GM19240 (cell line): ENCODE results near the gene ZNF827.

Source experiments
- DNase-seq: peaks from one replicate; pipeline ENCODE4 v3.0.0; 2011; ENCODE audit warnings: low spot score; ENCODE audit not compliant: insufficient read length

The ZNF827 gene

DNA sequence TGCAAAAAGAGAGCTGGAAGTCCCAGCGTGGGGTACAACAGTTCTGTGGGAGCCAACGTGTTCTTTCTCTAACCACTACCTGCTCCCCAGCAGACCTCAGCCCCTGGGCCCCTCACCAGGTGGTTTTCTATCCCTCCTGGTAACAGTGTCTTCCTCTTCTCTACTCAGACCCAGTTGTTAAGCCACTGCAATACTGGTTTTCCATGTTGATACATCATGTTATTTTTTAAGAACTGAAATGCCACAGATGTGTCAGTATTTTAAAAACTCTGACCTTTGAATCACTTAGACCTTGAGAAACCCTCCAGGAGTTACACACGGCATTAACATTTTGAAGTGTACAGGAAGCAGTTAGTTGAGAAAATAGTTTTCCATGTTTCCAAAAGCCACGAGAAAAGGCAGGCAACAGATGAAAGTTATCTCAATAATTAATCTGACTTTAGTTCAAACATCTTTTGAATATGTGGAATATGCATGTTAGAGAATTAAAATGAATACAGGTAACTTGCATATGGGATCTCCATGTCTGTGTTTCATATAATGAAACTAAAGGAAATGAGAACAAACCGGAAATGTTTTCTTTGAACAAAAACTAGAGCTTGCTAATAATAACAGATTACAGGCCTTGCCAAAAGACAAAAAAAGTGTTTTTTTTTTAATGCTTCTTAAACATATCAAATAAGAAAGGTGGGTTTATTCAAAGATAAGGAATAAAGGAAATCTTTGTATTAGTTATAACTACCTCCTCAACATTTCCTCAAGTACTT lies 108.8 kb downstream of the ZNF827 start:
- no peak for DNase-seq

DNA sequence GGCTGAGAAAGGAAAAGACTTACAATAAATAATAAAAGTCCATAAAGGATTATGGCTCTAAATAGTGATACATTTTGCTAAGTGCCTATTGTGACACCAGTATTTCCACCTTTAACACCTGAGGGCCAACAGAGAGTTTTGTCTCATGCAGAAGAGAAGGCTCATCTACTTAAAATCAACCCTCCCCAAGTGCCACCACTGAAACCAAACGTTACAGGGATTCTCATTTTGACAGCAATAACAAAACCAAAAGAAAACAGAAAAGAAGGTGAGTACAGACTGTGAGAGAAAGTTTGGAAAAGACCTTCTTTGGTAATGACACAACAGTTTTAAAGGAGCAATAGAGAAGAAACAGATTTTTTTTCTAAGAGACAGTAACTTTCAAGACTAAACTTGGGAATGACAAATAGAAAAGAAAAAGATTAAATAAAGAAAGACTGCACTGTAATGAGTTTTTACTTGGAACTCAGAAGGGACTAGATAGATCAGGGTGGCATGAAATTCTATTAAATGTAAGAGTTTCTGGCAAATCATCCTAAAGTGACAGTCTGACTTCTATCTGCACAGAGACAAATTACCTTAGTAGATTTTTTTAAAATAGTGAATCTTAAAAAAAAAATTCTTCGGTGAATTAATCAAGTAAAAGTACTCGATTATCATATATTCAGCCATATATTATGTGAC lies 109.7 kb downstream of the ZNF827 start:
- no peak for DNase-seq

DNA sequence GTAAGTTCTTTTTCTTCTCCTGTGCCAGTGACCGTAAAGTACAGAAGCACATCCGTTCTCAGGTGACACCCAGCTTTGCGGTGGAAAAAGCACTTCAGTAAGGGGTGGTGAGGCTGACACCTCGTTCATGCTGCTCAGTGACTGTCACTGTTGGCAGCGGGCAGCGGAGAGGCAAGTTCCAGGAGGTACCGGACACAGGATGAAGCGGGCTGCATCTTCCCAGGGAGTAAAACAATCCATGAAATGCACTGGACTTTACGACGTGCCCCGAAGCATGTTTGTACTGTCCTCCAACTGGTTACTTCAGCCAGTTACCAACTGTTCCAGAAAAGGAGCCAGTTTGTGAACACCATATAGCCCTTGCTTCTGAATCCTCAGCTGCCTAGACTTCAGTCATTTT lies 110.7 kb downstream of the ZNF827 start:
- DNase-seq: no peak

DNA sequence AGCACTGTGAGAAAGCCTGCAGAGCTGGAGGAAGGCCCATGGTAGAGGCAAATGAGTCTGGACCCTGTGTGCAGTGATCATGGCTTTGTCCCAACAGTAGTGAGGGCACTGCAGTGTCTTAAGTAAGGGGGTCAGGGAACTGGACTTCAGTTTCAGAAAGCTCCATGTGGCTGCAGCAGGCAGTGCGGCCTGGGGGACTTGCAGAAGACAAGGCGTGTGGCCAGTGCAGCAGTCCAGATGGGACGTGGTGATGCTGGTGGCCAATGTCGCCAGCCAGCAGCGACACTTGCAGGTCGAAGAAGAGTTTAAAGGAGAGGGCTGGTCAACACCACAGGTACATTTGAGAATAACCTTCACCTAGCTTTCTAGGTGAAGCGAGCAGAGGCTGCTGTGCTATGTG lies 113.4 kb downstream of the ZNF827 start:
- DNase-seq: no peak

DNA sequence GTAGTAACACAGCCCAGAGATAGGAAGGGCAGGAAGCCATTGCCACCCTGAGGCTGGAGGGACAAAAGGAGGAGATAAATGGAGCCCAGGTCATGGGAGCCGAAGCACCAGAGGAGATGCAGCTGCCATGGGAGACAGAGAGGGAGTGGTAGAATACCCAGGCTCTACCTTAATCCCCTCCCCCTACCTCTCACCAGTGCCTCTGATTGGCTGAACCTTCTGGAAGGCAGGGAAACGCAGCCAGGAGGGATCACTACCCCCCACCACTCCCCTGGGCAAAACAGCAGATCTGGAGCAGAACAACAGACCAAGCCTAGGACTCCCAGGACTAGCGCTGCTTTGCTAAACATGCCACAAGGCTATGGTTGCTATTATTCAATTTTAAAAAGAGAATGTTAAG lies 114.2 kb downstream of the ZNF827 start:
- DNase-seq: no peak

DNA sequence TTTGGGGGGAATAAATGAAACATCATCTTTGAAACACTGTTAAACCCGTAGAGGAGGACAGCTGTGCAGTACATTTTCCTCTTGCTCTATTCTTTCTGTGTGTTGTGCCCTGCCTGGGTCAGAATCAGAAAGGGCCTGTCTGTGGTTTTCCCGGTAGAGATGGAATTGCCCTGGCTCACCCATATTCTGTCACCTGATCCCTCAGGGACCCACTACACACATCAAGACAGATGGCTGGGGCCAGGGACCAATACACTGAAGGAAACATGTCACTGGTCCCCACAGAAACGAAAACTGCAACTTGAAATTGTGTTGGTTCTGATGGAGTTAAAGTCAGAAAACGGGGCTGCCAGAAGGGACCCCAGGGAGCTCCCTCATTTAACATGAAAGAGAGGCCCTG lies 114.9 kb downstream of the ZNF827 start:
- no peak for DNase-seq

DNA sequence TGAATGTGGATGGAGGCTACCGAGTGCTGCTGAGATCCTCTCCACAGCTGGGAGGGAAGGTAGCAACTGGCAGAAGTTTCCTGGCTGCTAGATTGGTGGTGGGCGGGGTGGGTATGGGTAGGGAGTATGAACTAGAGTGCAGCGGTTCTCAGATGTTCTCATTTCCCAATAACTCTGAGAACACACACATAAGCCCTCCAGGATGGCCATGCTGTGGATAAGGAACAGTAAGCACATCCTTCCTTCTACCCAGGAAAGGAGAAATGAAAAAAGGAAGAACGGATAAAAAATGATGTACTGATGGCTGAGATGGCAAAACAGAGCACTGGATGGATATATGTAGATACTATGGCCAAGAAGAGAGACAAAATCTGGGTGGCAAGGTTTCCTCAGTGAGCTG lies 116.0 kb downstream of the ZNF827 start:
- no peak for DNase-seq

DNA sequence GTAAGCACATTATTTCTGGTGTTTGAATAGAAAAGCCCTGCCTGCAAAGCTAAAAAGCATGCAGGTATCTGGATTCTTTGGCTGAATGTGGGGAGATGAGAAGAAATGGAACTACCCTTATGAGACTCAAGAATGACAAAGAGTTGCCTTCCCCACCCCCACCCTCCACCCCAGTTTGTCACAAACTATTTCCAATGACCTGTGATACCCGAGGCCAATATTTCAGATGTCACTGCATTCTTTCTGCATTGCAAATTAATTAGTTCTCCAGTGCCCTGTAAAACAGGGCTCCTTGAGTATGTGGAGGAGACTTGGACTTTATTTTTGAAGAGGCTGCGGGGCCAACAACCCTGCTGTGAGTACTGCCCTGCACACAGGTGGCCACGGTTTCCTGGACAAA lies 116.4 kb downstream of the ZNF827 start:
- DNase-seq: no peak

DNA sequence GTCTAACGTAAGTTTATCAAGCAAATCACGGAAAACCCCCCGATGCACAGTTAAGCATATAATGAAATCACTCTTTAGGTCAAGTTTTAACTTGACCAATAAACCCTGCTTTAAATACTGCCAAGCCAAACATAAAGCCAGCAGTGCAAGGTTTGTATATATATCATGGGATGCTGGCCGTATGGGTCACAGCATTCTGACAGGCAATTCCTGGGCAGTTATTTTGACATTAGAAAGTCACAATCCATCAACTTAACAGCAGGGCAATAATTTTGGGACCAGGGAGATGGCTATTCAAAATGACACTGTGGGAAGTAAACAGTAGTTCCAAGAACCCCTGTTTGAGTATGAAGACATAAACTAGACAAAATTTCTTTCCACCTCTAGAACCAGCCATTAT lies 116.9 kb downstream of the ZNF827 start:
- no peak for DNase-seq

DNA sequence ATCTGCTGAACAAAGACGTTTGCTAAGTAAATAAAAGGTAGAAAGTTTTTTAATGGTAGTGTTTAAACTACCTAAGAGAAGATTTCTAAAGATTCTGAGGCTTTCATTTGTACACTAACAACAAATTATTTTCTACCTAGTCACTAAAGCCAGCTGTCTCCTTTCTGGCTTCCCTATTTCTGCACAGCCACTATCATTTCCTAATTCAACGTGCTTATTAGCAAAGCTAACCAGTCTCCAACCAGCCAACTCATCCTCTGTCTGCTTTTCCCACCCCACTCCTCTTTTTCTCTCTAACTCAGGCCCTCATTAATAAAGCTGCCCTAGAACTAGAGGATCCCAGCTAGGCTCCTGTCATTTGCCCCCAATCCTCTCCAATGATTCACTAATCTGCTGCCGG lies 118.2 kb downstream of the ZNF827 start:
- no peak for DNase-seq

DNA sequence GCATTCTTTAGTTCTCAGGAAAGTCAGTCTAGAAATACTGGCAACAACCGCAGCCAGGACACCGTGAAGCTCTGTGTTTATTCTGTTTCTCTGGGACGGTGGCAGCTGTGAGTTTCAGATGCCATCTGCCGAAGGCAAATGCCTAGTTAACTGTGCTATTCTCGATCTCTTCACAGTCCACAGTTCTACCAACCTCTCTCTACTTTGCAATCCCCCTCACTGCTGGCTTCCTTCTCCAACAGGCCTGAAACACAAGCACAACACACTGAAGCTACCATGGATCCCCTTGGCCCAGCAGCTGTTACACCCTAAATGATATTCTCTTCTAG lies 118.8 kb downstream of the ZNF827 start:
- DNase-seq: no peak

DNA sequence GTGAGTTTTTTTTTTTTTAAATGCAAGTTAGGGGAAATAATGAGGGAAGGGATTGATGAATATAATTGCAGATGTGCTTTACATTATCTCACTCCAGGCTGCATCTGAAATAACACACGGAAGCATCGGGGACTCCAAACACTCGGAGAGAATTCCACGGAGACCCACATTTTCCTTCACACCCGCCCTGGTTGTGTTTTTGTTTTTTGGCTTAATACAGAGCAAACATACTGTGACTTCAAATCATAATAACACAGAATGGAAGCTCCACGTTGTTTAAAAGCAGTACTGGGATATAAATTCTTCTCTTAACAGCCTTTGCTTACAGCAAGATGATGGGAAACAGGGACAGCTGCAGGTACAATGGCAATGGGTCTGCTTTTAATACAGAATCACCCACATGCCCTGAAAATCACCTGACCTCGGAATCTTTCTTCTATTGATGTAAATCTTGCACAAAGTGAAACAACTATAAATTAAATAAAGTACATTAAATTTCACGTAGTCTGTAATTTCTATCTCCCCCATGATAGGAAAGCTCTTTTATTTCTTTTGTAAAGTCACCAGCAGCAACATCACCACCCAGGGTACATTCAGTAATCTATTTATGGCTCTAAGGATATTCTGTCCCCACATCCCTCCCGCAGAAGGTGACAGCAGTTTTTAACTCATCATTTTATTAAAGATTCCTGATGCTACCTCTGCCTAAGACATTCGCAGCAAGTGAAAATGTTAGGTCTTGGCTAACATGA lies 119.3 kb downstream of the ZNF827 start:
- DNase-seq: no peak

DNA sequence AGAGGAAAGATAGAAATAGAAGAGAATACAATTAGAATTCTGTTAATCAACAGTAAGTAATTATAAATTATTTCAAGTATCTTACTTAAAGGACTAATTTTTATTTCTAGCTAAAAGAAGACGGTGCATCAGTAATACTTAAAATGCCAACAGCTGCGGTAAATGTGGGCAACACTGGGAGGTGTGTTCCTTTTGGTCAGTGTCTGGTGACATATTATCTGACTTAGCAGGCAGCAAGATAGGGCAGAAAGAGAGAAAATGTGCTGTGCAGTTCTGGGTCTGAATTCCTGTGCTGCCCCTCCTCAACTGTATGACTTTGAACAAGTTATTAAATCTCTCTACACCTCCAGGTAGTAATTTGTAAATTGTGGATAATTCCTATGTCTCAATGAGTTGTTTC lies 120.6 kb downstream of the ZNF827 start:
- no peak for DNase-seq

DNA sequence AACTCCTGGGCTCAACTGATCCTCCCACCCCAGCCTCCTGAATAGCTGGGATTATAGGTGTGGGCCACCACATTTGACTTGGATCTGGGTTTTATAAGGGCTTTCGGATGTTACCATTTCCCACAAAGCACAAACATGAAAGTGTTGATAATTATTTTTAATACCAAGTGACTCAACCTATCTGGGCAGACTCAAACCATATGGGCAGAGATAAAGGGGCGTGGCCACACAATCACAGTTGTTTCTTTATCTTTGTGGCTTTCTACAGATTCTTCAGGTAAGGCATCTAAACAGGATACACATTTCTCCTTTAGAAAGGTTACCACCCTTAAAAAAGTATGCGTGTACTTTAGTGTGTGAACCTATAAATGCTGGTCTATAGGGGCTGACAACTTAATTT lies 122.5 kb downstream of the ZNF827 start:
- no peak for DNase-seq

DNA sequence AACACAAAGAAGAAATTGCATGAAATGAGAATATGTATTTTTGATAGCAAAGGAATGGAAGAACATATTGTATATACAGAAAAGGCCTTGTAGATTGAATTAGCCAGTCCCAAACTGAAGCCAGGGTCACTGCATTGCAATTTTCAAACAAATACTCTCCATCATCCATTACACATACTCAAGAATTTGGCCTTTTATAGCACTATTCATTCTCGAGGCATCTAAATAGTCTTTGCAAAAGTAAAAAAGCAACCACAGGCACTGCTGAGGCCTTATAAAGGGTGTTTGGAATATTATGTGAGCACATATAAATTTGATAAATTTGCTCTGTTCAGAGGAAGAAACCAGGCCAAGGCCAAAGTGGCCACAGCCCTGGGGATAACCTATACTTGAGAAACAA lies 123.0 kb downstream of the ZNF827 start:
- no peak for DNase-seq

DNA sequence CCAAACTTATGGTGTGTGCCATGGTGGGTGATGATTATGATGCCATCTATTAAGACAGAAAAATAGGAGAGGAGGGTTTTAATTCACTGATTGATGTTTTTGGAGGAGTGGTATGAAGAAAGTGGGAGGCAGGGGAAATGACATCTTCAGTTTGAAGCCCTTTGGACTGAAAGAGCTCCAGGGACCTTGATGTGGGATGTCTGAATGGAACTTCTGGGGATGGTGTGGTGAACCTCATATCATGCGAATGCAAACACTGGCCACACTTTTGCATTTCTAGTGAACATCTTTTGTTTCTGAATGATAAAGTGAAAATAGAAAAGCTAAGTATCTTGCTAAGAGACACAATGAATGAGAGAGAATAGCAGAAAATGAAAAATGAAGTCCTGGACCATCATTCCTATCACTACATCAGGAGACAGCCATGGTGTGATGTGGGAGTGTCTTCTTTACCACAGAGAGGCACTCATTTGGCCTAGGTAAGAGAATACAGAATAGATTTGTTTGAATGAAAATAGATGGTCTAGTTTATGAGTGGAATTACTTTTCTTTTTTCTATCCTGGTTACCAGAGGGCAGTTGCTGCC lies 123.5 kb downstream of the ZNF827 start:
- no peak for DNase-seq

DNA sequence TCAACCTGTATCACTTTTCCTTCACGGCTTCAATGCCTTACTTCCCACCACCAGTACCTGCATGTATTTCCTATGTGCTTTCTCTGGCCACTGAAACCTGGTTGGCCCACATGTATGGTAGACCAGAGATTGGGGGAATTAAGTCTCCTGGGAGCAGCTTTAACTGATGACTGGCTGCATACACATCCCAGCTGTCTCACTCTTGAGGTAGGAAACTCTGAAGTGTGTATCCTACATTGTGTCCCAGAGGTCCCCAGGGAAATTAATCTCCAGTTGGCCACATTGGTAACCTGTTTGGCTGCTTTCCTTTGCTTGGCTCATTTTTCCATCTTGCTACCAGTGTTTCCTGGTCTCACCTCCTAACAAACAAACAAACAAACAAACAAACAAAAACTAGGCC lies 124.4 kb downstream of the ZNF827 start:
- DNase-seq: no peak

DNA sequence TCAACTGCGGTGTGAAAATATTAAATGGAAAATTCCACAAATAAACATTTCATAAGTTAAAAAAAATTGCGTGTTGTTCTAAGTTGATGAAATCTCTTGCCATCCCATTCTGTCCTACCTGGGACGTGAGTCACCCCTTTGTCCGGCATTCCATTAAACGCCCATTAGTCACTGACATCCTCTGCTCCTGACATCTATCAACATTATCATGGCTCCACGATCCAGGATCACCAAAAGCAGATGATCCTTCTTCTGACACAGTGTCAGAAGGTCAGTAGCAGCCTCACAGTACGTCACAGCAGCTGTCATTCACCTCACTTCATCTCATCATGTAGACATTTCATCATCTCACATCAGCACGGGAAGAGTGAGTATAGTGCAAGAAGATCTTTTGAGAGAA lies 125.7 kb downstream of the ZNF827 start:
- no peak for DNase-seq

DNA sequence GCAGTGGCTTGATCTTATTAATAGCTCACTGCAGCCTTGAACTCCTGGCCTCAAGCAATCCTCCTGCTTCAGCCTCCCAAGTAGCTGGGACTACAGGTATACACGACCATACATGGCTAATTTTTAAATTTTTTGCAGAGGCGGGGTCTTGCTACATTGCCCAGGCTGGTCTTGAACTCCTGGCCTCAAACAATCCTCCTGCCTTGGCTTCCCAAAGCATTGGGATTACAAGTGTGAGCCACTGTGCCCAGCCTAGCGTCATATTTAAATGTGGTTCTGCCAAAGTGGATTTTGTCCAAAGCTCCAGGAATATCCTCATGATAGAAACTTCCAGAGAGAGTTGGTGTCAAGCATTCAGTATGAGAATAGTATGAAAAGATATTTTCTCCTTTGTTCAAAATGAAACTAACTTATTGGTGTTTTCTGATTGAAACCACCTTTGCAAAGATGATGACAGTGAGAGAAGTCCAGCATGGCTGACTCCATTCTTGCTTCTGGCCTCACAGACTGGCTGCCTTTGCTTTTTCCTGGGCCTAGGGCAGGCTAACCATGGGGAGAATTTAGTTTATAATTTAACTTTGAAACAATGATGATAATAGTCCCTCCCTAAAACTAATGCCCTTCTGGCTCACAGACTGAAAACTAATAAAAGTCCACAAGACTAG lies 129.6 kb downstream of the ZNF827 start:
- DNase-seq: no peak

DNA sequence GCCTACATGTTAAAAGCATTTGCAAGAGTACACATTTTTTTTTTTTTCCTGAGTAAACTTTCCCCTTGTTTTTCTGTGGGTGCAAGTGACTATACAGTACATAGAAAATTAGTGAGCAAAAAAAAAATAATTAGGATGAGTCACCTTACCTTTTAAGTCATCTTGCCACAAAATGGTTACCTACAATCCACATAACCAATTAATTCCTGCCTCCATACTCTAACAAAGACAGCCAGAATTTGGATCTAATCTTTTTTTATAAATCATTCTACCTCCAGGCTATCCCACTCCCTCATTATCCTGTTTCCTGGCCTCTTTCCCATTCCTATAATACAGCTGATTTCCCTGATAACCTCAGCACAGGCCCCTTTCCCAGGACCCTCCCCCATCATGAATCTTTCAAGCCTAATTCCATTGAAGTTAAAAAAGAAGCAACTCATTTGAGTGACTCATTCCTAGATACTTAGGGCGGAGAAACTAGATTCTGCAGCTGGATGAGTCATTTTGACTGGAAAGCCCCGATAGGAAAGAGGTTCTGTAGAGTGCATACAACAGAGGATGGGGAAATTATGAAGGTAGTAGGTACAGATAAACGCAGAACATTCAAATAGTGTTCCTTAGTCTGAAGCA lies 130.5 kb downstream of the ZNF827 start:
- DNase-seq: no peak

DNA sequence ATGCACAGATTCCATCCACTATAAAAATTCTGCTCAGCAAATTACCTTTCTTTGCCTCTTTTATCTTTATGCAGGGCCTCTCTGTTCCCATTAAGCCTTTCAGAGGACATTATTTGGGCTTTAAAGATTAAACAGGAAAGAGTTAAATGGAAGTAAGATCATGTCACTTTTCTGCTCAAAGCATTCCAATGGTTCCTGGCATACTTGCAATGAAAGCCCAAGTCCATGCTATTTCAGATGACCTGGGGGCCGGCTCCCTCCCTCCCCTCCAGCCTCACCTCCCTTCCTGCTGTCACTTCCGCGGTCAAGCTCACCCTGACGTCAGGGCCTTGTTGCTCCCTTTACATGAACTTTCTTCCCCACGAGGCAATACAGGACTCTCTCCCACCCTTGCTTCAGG lies 133.1 kb downstream of the ZNF827 start:
- no peak for DNase-seq
